Ascending aorta (tissue), 2 donors: ENCODE measurements around the gene GPR158. TPM values are rescaled to one million over a fixed set of nuclear protein-coding genes. Genes with fewer than 3 reads are reported as not detected.

Experiments used
- DNase-seq, 2 donors: peaks; one replicate each; pipeline ENCODE4 v3.0.0-alpha.2; 2019; ENCODE audit warnings: low spot score in 2 of 2
- H3K27ac ChIP-seq, 2 donors: fragments of 200-600 bp; sonication (generic); one replicate each; pipeline ENCODE4 v1.5.1; 2016 to 2017; ENCODE audit warnings: mild to moderate bottlenecking in 1 of 2
- H3K27me3 ChIP-seq: fragments of 200-600 bp; sonication (generic); one replicate; pipeline ENCODE4 v1.5.1; 2017
- H3K36me3 ChIP-seq, 2 donors: fragments of 200-600 bp; sonication (generic); one replicate each; pipeline ENCODE4 v1.5.1; 2016
- H3K4me1 ChIP-seq, 2 donors: fragments of 200-600 bp; sonication (generic); one replicate each; pipeline ENCODE4 v1.5.1; 2016 to 2017; ENCODE audit warnings: mild to moderate bottlenecking in 1 of 2
- H3K4me3 ChIP-seq, 2 donors: fragments of 200-600 bp; sonication (generic); one replicate each; pipeline ENCODE4 v1.5.1; 2016 to 2017; ENCODE audit warnings: mild to moderate bottlenecking in 1 of 2
- H3K9me3 ChIP-seq, 2 donors: fragments of 200-600 bp; sonication (generic); one replicate each; pipeline ENCODE4 v1.5.1; 2016
- intact Hi-C: fragments of 100-400 bp; cut with DNase I; formaldehyde crosslinking; loops from one replicate; pipeline ENCODE4 v1.15.1; 2023
- total RNA-seq: library from RNA; depleted of rRNA; stranded (reverse); fragments of >200 nt; gene quantifications from one replicate; pipeline ENCODE4 v1.1.0, GENCODE V29; 2016
- TF ChIP-seq, protein P1 (sequence below), 3 experiments: fragments of 200-600 bp in 2 of 3; fragments of 450-650 bp in 1 of 3; sonication (generic) in 2 of 3; IDR thresholded peaks; one replicate each; pipeline ENCODE4 v1.5.1; 2016 to 2019; ENCODE audit warnings: antibody characterized with exemption in 3 of 3, mild to moderate bottlenecking in 1 of 3, moderate library complexity in 1 of 3

GPR158 gene
- total RNA-seq, 1 donor from 2014 or later = not detected

DNA sequence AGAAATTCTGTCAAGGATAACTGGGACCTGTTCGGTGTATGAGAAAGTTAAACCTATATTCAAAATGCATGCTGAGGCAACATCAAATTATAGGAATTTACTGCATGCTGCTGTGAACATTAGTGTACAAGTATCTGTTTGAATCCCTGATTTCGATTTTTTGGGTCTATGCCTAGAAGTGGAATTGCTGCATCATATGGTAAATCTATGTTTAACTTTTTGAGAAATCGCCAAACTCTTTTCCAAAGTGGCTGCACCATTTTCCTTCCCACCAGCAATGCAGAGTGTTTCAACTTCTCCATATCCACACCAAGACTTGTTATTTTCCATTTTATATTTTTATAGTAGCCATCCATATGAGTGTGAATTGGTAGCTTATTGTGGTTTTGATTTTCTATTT is 306.7 kb downstream of the GPR158 start:
- no peak overlapping the region for H3K27ac ChIP-seq
- H3K4me1 ChIP-seq = no peaks in the 10 kb centered on the region
- TF ChIP-seq, protein P1, sequence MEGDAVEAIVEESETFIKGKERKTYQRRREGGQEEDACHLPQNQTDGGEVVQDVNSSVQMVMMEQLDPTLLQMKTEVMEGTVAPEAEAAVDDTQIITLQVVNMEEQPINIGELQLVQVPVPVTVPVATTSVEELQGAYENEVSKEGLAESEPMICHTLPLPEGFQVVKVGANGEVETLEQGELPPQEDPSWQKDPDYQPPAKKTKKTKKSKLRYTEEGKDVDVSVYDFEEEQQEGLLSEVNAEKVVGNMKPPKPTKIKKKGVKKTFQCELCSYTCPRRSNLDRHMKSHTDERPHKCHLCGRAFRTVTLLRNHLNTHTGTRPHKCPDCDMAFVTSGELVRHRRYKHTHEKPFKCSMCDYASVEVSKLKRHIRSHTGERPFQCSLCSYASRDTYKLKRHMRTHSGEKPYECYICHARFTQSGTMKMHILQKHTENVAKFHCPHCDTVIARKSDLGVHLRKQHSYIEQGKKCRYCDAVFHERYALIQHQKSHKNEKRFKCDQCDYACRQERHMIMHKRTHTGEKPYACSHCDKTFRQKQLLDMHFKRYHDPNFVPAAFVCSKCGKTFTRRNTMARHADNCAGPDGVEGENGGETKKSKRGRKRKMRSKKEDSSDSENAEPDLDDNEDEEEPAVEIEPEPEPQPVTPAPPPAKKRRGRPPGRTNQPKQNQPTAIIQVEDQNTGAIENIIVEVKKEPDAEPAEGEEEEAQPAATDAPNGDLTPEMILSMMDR (IDR thresholded peaks at IDR 0.05) = no peak
- H3K9me3 ChIP-seq = peaks cover 0 to 6% of the 10 kb centered on the region in 2 donors
- H3K36me3 ChIP-seq = no peaks in the 10 kb centered on the region
- no peak for DNase-seq
- no peaks in the 10 kb centered on the region for H3K27me3 ChIP-seq
- no peak overlapping the region for H3K4me3 ChIP-seq
- intact Hi-C loops = no loop called here

DNA sequence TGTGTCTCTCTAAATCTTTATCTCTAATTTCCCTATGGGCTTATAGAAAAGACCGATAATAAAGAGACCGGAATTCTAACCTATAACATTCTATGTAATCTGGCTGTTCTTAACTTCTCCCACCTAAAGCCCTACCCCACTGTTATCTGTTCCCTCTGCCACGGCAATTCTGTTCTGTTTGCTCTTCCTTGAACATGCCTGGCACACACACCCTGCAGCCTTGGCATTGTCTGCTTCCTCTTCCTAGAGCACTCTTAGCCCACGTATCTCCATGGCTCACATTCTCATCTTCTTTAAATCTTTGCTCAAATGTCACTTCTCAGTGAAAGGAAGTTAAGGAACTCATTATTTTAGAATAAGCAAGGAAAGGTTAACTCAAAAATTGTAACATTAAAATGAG is 309.2 kb downstream of the GPR158 start:
- no peak overlapping the region for H3K27ac ChIP-seq
- H3K4me1 ChIP-seq = no peaks in the 10 kb centered on the region
- no peak overlapping the region for H3K4me3 ChIP-seq
- TF ChIP-seq, protein P1 (IDR thresholded peaks at IDR 0.05) = no peak
- no peak for DNase-seq
- no peaks in the 10 kb centered on the region for H3K27me3 ChIP-seq
- no peaks in the 10 kb centered on the region for H3K36me3 ChIP-seq
- intact Hi-C loops = no loop called here
- peaks cover 0 to 6% of the 10 kb centered on the region in 2 donors for H3K9me3 ChIP-seq

DNA sequence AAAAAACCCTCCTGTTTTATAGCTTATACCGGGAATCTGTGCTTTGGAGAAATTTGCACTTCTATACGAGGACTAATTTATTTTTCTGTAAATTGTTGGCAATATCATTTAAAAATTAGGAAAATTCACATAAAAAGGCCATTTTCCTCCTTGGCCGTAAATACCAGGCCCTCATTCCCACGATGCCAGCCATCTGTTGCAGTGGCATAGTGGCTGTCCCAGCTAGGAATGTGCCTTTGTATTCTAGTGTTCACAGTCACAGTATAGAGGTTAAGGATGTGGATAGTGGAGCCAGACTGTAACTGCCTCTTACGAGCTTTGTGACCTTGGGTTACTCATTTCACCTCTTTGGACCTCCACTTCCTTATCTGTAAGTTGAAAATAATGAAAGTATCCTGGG is 312.5 kb downstream of the GPR158 start:
- DNase-seq = no peak
- Histone ChIP-seq H3K27ac (no peak overlapping the region), H3K4me3 (no peak overlapping the region), H3K36me3 (no peaks in the 10 kb centered on the region), H3K9me3 (peaks cover 0 to 6% of the 10 kb centered on the region in 2 donors), H3K27me3 (no peaks in the 10 kb centered on the region), H3K4me1 (no peaks in the 10 kb centered on the region)
- intact Hi-C loops = no loop called here
- TF ChIP-seq, protein P1 (IDR thresholded peaks at IDR 0.05) = no peak

DNA sequence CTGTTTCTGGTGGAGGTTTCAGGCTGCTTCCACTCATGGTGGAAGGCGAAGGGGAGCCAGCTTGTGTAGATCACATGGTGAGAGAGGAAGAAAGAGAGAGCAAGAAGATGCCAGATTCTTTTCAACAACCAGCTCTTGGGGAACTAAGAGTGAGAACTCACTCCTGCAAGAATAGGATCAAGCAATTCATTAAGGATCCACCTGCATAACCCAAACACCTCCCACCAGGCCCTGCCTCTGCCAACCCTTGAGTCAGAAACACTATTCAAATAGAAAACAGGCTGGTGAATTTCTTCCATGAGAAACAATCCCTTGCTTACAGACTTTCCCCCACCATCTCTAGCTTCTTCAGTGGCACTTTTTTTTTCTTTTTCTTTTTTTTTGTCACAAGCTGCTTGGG is 317.2 kb downstream of the GPR158 start:
- no peak overlapping the region for H3K27ac ChIP-seq
- DNase-seq = no peak
- H3K36me3 ChIP-seq = no peaks in the 10 kb centered on the region
- TF ChIP-seq, protein P1 (IDR thresholded peaks at IDR 0.05) = no peak
- no peaks in the 10 kb centered on the region for H3K27me3 ChIP-seq
- no peaks in the 10 kb centered on the region for H3K9me3 ChIP-seq
- H3K4me1 ChIP-seq = no peaks in the 10 kb centered on the region
- intact Hi-C loops = no loop called here
- H3K4me3 ChIP-seq = no peak overlapping the region

DNA sequence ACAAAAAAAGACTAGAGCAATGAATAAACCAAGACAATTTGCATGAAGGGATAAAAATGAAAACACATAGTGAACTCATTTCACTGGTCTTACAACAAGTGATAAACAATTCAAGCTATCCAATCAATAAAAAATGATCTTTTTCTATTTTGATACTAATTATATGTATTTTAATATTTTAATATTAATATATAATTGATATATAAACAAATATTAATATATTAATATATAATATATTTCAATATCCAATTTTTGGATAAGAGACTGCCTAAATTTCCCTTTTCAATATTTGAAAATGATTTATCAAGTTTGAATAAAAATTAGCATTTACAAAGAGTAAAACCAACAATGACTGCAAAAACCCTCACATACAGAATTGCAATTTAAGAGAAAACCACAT is 317.9 kb downstream of the GPR158 start:
- DNase-seq = no peak
- no peaks in the 10 kb centered on the region for H3K36me3 ChIP-seq
- TF ChIP-seq, protein P1 (IDR thresholded peaks at IDR 0.05) = no peak
- H3K9me3 ChIP-seq = no peaks in the 10 kb centered on the region
- no peak overlapping the region for H3K4me3 ChIP-seq
- H3K27me3 ChIP-seq = no peaks in the 10 kb centered on the region
- H3K27ac ChIP-seq = no peak overlapping the region
- H3K4me1 ChIP-seq = no peaks in the 10 kb centered on the region
- intact Hi-C loops = no loop called here
